Measurements from ENCODE around the gene DAZAP1.

DNA sequence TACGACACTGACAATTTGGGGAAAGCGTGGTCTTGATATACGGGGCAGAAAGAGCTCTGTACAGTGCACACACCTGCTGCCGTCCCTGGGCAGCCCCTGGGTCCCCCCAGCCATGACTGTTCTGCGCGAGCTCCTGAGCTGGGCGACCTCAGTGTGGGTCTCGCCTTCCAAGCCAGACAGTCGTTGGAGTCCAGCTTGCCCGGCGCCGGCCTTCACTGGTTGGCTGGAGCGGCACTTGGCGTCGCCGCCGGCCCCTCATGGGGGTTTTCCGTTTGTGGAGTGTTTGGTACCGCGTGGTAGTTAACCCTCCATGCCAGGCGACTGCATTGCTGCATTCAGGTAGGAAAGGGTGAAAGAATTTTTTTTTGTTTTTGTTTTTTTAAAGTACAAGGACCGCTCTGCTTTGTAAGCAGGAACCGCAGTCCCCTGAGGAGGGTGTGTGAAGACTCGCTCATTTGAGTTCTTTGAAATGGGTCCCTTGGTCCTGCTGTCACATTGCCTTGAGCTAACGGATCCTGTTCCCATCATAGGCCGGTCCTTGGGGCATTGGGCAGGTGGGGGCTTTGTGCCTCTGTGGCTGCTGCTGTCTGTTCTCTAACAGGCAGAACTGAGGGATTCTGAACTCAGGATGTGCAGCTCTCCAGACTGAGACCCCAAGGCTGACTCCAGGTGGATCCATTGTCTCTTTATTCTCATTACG lies 20.0 kb downstream of the DAZAP1 start:
- TF ChIP-seq POLR2A (IDR thresholded peaks at IDR 0.05), result no peak
- TF ChIP-seq, protein P1, sequence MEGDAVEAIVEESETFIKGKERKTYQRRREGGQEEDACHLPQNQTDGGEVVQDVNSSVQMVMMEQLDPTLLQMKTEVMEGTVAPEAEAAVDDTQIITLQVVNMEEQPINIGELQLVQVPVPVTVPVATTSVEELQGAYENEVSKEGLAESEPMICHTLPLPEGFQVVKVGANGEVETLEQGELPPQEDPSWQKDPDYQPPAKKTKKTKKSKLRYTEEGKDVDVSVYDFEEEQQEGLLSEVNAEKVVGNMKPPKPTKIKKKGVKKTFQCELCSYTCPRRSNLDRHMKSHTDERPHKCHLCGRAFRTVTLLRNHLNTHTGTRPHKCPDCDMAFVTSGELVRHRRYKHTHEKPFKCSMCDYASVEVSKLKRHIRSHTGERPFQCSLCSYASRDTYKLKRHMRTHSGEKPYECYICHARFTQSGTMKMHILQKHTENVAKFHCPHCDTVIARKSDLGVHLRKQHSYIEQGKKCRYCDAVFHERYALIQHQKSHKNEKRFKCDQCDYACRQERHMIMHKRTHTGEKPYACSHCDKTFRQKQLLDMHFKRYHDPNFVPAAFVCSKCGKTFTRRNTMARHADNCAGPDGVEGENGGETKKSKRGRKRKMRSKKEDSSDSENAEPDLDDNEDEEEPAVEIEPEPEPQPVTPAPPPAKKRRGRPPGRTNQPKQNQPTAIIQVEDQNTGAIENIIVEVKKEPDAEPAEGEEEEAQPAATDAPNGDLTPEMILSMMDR (IDR thresholded peaks at IDR 0.05), result no peak

Measured in lower leg skin (tissue), 3 donors.